ENCODE measurements around the gene THNSL1.

THNSL1 gene

DNA sequence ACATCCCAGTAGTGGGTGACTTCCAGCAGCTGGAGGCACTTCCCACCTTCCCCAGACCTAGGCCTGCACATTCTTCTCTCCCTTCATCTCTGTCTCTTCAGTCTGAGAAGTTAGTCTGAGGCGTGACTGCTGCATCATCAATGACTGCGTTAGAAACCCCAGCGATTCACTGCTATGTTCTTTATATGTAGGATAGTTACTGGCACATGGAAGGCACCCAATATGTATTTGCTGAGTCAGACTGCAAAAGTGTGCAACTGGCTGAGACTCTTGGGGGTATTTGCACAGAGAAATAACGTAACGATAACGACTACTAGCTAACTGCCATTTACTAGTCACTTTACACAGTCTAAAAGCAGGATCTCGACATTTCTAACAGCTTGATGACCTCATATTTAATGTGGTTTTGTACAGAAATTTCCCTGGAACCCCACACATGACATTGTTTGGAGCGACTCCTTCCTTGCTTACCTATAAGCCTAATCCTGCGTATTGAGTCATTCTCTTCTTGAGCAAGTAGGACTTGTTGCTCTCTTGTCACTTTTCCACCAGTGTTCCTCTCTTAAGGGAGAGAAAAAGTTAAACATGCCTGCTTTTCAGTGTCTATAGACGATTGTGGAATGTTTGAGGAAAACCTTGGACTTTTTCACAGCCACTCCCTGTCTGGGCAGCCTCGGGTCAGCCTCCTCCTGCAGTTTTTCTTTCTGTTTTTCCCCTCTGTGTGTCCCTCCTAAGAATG is 45.5 kb downstream of the THNSL1 start:
- no peak for DNase-seq

DNA sequence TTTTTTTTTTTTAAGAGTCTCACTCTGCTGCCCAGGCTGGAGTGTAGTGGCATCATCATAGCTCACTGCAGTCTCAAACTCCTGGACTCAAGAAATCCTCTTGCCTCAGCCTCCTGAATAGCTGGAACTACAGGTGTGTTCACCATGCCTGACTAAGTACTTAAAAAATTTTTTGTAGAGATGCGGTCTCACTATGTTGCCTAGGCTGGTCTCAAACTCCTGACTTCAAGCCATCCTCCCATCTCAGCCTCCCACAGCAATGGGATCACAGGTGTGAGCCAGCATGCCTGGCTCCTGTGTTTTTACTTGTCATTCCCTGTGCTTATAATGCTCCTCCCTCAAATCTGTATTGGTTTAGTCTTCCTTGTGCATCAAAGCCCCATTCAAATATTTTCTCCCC is 46.7 kb downstream of the THNSL1 start:
- DNase-seq: no peak

DNA sequence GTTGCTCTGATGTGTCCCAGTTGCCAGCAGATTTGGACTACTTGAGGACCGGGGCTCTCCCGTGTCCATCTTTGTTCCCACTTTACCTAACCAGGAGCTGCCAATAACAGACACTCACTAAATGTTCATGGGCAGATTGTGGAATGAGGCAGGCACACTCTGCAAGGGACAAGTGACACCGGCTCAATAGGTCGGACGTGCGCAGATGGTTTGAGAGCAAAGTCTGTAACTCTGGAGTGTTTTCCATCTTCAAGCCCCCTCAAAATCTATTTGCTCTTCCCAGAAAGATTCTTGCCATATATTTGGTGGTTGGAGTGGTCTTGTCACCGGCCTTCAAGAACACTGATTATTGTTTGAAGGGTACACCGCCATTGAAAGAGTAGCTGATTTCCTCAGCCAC is 47.2 kb downstream of the THNSL1 start:
- DNase-seq: no peak

DNA sequence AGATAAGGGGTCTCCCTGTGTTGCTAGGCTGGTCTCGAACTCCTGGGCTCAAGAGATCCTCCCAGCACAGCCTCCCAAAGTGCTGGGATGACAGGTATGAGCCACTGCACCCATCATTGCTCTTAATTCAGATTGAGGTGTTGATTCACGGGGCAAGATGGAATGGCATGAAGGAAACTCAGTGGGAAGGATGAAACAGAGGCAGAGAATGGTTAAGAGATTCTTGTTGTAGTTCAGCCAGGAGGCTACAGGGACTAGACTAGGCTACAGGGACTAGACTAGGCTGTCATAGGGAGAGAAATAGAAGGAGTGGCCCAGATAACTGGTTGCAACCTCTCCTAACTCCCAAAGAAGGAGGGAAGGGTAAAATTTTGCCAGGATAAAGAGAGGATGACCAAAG is 48.0 kb downstream of the THNSL1 start:
- DNase-seq: no peak

DNA sequence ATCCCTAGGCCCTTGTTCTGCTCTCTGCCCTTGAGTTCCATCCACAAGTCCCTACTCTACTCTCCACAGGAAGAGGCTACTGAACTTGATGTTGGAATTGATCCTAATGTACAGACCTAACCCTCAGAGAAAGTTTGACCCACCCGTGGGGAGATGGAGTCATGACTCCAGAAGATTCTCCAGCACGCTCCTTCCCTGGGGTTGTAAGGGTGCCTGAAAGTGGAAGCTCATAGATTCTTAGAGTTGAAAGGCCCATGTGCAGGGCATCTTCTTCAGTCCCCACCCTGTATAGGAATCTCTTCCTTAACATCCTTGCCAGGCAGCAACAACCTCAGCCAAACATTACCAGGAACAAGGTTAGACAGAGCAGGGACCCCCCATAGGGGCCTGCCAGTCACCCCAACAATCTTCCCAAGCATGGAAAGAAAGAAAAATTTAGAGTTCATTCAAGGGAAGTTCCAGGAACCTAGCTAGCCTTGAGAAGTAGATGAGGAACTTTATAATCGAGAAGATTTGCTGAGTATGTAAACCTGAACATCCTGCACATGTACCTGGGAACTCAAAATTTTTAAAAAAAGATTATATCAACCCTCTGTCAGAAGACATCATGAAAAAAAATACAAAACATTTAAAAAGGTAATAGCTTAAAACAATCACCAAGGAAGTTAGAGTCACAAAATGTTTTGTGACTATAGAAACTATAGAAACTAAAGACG is 49.5 kb downstream of the THNSL1 start:
- no peak for DNase-seq

DNA sequence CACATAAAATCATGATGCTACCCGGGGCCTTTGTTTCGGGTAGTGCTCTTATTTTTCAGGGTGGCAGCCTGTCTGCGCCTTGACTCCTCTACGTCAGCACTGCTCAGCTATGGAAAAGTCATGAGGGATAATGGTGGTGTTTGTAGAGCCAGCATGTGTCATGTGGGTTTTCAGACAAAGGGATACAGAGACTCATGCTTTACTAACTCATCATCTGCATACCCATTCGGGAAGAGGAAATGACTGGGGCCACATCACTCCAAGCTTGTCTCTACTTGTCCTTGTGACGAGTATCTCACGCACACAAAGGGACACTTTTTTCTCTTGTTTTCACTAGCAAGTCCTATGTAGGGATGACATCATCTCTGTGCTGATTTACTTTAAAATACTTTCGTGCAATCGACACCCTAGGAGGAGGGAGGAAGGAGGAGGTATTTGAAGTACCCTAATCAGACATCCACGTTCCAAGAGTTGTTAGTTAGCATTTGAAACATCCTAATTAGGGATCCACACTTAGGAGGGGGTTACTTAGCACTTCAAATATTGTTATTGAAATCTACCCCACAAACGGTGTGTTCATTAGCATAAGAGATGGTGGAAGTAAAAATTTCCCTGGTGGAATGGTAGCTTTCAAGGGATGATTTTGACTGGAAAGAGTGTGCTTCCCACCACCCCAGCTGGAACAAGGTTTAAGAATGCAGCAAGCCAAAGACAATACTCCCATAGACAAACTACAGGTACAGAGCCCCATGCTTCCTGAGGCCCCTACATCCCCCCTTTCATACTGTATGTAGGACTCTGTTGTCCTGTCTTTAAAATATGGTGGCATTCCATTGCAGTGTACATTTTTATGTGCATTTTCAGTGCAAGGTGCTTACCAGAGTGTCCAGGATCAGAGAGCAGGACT is 52.0 kb downstream of the THNSL1 start:
- DNase-seq: no peak

DNA sequence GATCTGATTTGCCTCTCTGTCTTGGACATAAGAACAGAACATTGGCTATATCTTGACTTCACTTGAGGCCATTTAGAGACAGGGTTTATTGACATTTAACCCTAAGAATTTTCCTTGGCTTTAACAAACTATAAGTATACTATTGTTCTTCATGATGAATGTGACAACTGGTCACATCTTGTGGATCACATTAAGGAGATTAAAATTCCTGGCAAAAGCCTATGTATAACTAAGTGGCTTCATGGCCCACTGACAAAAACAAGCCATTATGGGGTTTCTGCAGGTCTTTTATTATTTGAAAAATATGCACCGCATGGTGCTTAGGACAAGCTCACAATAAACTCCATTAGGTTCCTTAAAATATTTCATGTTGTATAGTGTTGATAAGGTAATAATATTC is 54.8 kb downstream of the THNSL1 start:
- DNase-seq: no peak

DNA sequence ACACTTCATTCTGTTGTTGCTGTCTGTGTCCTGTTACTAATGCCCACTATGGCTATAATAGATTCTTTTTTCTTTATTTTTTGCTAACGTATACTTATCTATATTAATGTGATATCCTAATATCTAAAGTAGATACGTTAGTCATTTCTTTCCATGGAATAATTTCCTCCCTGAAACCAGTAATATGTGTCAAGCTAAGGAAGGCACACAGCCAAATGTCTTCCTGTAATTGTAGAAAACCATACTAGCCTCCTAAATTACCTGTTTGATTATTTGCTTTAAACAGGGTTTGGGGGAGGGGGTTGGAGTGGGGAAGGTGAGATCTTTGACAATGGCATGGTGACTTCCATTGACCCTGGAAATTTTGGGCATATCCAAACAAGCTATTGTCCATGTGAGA is 56.4 kb downstream of the THNSL1 start:
- no peak for DNase-seq

DNA sequence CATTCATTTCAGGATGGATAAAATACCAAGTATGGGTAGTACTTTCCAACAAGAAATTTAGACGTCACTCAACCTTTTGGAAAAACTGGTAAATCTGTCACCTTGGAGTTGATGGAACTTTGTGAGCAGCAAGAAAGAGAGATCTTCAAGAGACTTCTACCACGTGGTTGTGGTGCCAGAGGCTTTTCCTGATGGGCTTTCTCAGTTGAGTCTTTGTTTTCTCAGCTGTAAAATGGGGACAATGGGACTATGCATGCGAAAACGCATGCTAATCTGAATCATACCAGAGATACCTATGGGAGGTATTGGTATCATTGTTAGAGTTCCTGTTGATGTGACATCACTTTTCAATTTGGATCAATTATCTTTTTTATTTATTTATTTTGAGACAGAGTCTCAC is 59.4 kb downstream of the THNSL1 start:
- DNase-seq: no peak

Data from NCI-H510A (cell line).